Natural killer cell (primary cell): Measurements from ENCODE around the gene CXXC5. TPM values are rescaled to one million over a fixed set of nuclear protein-coding genes. Genes with fewer than 3 reads are reported as not detected.

Experiments used
- ATAC-seq, 3 donors: fragments of 150-1000 bp in 2 of 3; fragments of 200-7000 bp in 1 of 3; cut with Tn5 transposase; 1 replicate in 1 of 3; 2 replicates in 2 of 3; pipeline ENCODE4 v1.10.0; 2021; ENCODE audit warnings: mild to moderate bottlenecking in 2 of 3, moderate library complexity in 2 of 3
- DNase-seq, 2 donors: peaks; one replicate each; pipeline versions ENCODE4 v3.0.0 to v3.0.0-alpha.2; 2013 to 2021; ENCODE audit warnings: mixed read lengths in 1 of 2
- H3K27ac ChIP-seq: one replicate; pipeline ENCODE4 v1.5.1; 2013; ENCODE audit warnings: mild to moderate bottlenecking, low read length
- H3K27me3 ChIP-seq: one replicate; pipeline ENCODE4 v1.6.1; 2013; ENCODE audit warnings: low read length; ENCODE audit not compliant: control insufficient read depth, insufficient read depth
- H3K36me3 ChIP-seq: one replicate; pipeline ENCODE4 v1.6.1; 2013; ENCODE audit warnings: low read length; ENCODE audit not compliant: control insufficient read depth, insufficient read depth
- H3K4me1 ChIP-seq: one replicate; pipeline ENCODE4 v1.6.1; 2013; ENCODE audit warnings: low read length; ENCODE audit not compliant: control insufficient read depth, insufficient read depth
- H3K4me3 ChIP-seq: one replicate; pipeline ENCODE4 v1.5.1; 2013; ENCODE audit warnings: low read length
- H3K9me3 ChIP-seq: one replicate; pipeline ENCODE4 v1.6.1; 2013; ENCODE audit warnings: low read length; ENCODE audit not compliant: control insufficient read depth, insufficient read depth
- H3K27ac Mint-ChIP-seq, 2 donors: one replicate each; pipeline ENCODE4 v1.8.0; 2022; ENCODE audit warnings: mild to moderate bottlenecking in 2 of 2, mixed read lengths in 2 of 2, moderate library complexity in 1 of 2
- H3K27me3 Mint-ChIP-seq, 2 donors: one replicate each; pipeline ENCODE4 v1.8.0; 2022; ENCODE audit warnings: low read depth in 2 of 2, mixed read lengths in 2 of 2
- H3K36me3 Mint-ChIP-seq: one replicate; pipeline ENCODE4 v1.8.0; 2022; ENCODE audit warnings: mixed read lengths
- H3K4me1 Mint-ChIP-seq, 2 donors: one replicate each; pipeline ENCODE4 v1.8.0; 2022; ENCODE audit warnings: mixed read lengths in 2 of 2
- H3K4me3 Mint-ChIP-seq: one replicate; pipeline ENCODE4 v1.8.0; 2022; ENCODE audit warnings: mild to moderate bottlenecking, moderate library complexity, mixed read lengths
- H3K9me3 Mint-ChIP-seq, 2 donors: one replicate each; pipeline ENCODE4 v1.8.0; 2022; ENCODE audit warnings: mixed read lengths in 2 of 2
- WGBS: methylation state at CpG from one replicate; pipeline ENCODE4 v1.1.7; 2013; ENCODE audit warnings: missing lambda C conversion rate; ENCODE audit not compliant: insufficient coverage; 5-methylcytosine and 5-hydroxymethylcytosine counted together
- intact Hi-C: fragments of 100-400 bp; cut with micrococcal nuclease; formaldehyde crosslinking; loops from one replicate; pipeline ENCODE4 v1.14.2; 2022
- total RNA-seq, 4 donors: library from RNA; stranded (reverse); fragments of 120-200 nt in 1 of 4; gene quantifications; one replicate each; pipeline versions ENCODE4 v1.2.3 to v1.2.4, GENCODE V29; 2013 to 2022
- TF ChIP-seq, protein P1 (sequence below): fragments of 200-600 bp; IDR thresholded peaks from one replicate; pipeline ENCODE4 v1.8.0; 2022; ENCODE audit warnings: antibody characterized with exemption

Gene CXXC5
- total RNA-seq, 3 donors from 2014 or later (not counting 1 experiment from before 2014, with no cell fraction given) = 75.6 to 124 (median 84.8) TPM

DNA sequence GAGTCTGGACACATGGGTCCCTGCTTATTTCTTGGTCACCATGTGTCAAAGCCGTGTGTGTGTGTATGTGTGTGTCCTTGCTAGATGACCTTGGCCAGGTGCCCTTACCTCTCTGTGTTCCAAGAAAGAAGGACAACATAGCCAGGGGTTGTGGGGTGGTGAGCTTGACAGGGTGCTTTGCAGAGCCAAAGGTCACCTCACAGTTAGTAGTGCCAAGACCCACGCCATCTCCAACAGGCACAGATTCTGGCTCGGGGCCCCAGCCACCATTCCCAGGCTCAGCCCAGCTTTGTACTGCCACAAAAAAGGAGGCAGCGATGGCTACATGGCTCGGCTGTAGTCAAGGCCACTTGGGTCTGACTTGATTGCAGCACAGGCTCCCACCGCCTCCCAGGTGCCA, 39.5 kb downstream of the CXXC5 start:
- DNase-seq = no peak
- Histone ChIP-seq H3K4me1 (peaks cover 76% of the 10 kb centered on the region), H3K4me3 (no peak overlapping the region), H3K27ac (no peak overlapping the region), H3K9me3 (no peaks in the 10 kb centered on the region), H3K36me3 (peaks cover 14% of the 10 kb centered on the region), H3K27me3 (no peaks in the 10 kb centered on the region)
- no peak for ATAC-seq
- intact Hi-C loops = no loop called here
- Mint-ChIP-seq H3K9me3 (no peaks in the 10 kb centered on the region), H3K27me3 (no peaks in the 10 kb centered on the region), H3K4me1 (peaks cover 42 to 66% of the 10 kb centered on the region in 2 donors), H3K27ac (peak overlapping the region; percentile 29 to 78), H3K4me3 (no peak overlapping the region), H3K36me3 (no peaks in the 10 kb centered on the region)
- TF ChIP-seq, protein P1, sequence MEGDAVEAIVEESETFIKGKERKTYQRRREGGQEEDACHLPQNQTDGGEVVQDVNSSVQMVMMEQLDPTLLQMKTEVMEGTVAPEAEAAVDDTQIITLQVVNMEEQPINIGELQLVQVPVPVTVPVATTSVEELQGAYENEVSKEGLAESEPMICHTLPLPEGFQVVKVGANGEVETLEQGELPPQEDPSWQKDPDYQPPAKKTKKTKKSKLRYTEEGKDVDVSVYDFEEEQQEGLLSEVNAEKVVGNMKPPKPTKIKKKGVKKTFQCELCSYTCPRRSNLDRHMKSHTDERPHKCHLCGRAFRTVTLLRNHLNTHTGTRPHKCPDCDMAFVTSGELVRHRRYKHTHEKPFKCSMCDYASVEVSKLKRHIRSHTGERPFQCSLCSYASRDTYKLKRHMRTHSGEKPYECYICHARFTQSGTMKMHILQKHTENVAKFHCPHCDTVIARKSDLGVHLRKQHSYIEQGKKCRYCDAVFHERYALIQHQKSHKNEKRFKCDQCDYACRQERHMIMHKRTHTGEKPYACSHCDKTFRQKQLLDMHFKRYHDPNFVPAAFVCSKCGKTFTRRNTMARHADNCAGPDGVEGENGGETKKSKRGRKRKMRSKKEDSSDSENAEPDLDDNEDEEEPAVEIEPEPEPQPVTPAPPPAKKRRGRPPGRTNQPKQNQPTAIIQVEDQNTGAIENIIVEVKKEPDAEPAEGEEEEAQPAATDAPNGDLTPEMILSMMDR = no peak
- WGBS = 94% methylated on average over 6 of the region's 6 CpGs

DNA sequence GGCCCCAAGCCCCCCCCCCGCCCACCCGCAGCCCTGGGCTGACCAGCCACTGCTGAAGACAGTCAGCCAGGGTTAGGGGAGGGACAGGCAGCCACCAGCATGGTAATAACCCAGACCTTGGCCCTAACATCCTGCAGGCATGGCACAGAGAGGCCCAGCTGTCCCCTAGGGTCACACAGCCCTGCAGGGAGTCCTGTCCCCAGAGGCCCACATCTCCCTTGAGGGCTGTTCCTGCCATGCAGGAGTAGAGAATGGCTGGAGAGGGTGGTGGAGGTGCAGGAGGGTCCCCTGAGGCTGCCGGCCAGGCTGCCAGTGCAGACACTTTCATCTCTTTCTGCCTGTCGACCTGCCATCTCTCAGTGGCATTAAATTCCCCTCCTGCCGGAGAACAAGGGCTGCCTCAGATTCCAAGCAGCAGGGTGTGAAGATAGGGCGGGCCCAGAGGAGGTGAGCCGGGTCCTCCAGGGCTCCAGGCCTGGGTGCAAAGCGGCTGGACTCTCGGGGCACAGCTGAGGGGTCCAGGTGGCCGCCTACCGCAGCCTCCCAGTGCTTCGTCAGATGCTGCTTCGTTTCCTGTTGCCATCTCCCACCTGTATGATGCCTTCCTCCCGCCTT, 40.0 kb downstream of the CXXC5 start:
- no peak for ATAC-seq
- no peak overlapping the region for H3K4me3 ChIP-seq
- H3K36me3 ChIP-seq = peaks cover 9% of the 10 kb centered on the region
- TF ChIP-seq, protein P1 = no peak
- H3K4me1 Mint-ChIP-seq = peaks cover 37 to 61% of the 10 kb centered on the region in 2 donors
- no peaks in the 10 kb centered on the region for H3K27me3 Mint-ChIP-seq
- no peaks in the 10 kb centered on the region for H3K36me3 Mint-ChIP-seq
- WGBS = 69% methylated on average over 14 of the region's 14 CpGs
- H3K27ac Mint-ChIP-seq = peak overlapping the region; percentile 23 to 49
- H3K9me3 Mint-ChIP-seq = no peaks in the 10 kb centered on the region
- intact Hi-C loops = no loop called here
- H3K4me1 ChIP-seq = peaks cover 74% of the 10 kb centered on the region
- no peak overlapping the region for H3K4me3 Mint-ChIP-seq
- H3K9me3 ChIP-seq = no peaks in the 10 kb centered on the region
- DNase-seq = no peak
- H3K27ac ChIP-seq = no peak overlapping the region
- H3K27me3 ChIP-seq = no peaks in the 10 kb centered on the region

DNA sequence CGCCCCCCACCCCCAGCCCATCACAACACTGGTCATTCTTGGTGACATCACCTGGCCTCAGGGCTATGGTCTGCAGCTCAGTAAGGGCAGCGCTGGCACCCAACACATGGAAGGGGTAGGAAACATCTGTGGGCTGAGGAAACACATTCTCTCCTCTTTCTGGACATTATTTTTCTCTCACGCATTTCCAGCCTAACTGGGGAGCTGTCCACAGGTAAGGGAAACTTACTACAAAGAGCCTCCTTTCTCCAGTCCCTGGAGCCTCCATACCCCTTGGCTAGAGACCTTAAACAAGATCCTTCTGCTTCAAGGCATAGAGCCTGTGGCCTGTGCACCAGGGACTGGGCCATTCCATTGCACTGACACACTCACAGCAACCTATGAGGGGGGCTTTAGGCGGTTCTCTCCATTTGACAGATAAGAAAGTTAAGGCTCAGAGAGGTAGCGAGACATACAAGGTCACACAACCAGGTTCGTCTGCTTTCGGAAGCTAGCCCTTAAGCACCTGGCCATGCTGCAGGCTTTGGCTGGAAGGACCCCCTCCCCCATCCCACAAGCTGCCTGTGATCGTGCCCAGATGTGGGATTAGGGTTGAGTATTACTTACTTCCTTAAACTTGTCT, 40.7 kb downstream of the CXXC5 start:
- Histone ChIP-seq H3K27me3 (no peaks in the 10 kb centered on the region), H3K4me1 (peaks cover 67% of the 10 kb centered on the region), H3K4me3 (no peak overlapping the region), H3K27ac (no peak overlapping the region), H3K9me3 (no peaks in the 10 kb centered on the region), H3K36me3 (peaks cover 3% of the 10 kb centered on the region)
- Mint-ChIP-seq H3K27ac (peak overlapping the region; percentile 23 to 49), H3K4me3 (no peak overlapping the region), H3K4me1 (peaks cover 30 to 54% of the 10 kb centered on the region in 2 donors), H3K27me3 (no peaks in the 10 kb centered on the region), H3K9me3 (no peaks in the 10 kb centered on the region), H3K36me3 (no peaks in the 10 kb centered on the region)
- DNase-seq = no peak
- TF ChIP-seq, protein P1 = no peak
- intact Hi-C loops = no loop called here
- WGBS = 60% methylated on average over 7 of the region's 8 CpGs
- ATAC-seq = no peak
